Coronary artery (tissue), 2 donors: ENCODE measurements around the gene MACROD2.
"Not testable (repeated sequence)": the region's sequence is repeated elsewhere in the genome, so short reads cannot be mapped to it uniquely, and the experiment has no call there.

Source experiments
- DNase-seq: peaks from one replicate; pipeline ENCODE4 v3.0.0-alpha.2; 2017; ENCODE audit warnings: low spot score
- H3K27ac ChIP-seq, 2 donors: fragments of 200-600 bp; sonication (generic); one replicate each; pipeline ENCODE4 v1.5.1; 2016 to 2019
- H3K4me3 ChIP-seq: fragments of 200-600 bp; sonication (generic); 2 replicates; pipeline ENCODE4 v1.5.1; 2016; ENCODE audit warnings: mild to moderate bottlenecking, moderate library complexity
- CTCF ChIP-seq: fragments of 200-600 bp; sonication (generic); IDR thresholded peaks from one replicate; pipeline ENCODE4 v1.5.1; 2019; ENCODE audit warnings: antibody characterized with exemption

The MACROD2 gene

GRCh38 chr20:15520930-15521524 lies 1525.7 kb downstream of the MACROD2 start:
- no peak for TF ChIP-seq CTCF
- no peak overlapping the region for H3K27ac ChIP-seq
- no peak for DNase-seq
- H3K4me3 ChIP-seq: no peak overlapping the region

GRCh38 chr20:15523400-15523799 lies 1528.1 kb downstream of the MACROD2 start:
- H3K4me3 ChIP-seq: no peak overlapping the region
- DNase-seq: no peak
- TF ChIP-seq CTCF: no peak
- no peak overlapping the region for H3K27ac ChIP-seq

GRCh38 chr20:15528391-15529111 lies 1533.2 kb downstream of the MACROD2 start:
- Histone ChIP-seq H3K27ac (no peak overlapping the region), H3K4me3 (no peak overlapping the region)
- no peak for DNase-seq
- TF ChIP-seq CTCF: no peak

- H3K4me3 ChIP-seq: no peak overlapping the region
- no peak for TF ChIP-seq CTCF
- DNase-seq: no peak
- H3K27ac ChIP-seq: no peak overlapping the region
Measured at GRCh38 chr20:15535863-15536262, 1540.5 kb downstream of the MACROD2 start.

- not testable (repeated sequence) for H3K4me3 ChIP-seq, H3K27ac ChIP-seq, DNase-seq
Measured at GRCh38 chr20:15537200-15537599, 1541.9 kb downstream of the MACROD2 start.

- Histone ChIP-seq H3K4me3 (no peak overlapping the region), H3K27ac (no peak overlapping the region)
- no peak for DNase-seq
- no peak for TF ChIP-seq CTCF
Measured at GRCh38 chr20:15542655-15543054, 1547.3 kb downstream of the MACROD2 start.

- no peak for TF ChIP-seq CTCF
- Histone ChIP-seq H3K4me3 (no peak overlapping the region), H3K27ac (no peak overlapping the region)
- no peak for DNase-seq
Measured at GRCh38 chr20:15544742-15545141, 1549.4 kb downstream of the MACROD2 start.
